K562 (cell line): ENCODE data around the gene MYL12A. TPM values are rescaled to one million over a fixed set of nuclear protein-coding genes. Genes with fewer than 3 reads are reported as not detected.

ENCODE experiments used
- ARHGAP35 ChIP-seq: fragments of 450-650 bp; IDR thresholded peaks from 2 replicates; pipeline ENCODE4 v1.6.1; 2018; ENCODE audit not compliant: partially characterized antibody
- CBFA2T3 ChIP-seq: fragments of 450-650 bp; IDR thresholded peaks from 2 replicates; pipeline ENCODE4 v1.6.1; 2017
- CTCF ChIP-seq, 3 experiments: IDR thresholded peaks in 2 of 3; conservative IDR thresholded peaks in 1 of 3; 2 replicates each; pipeline ENCODE4 v1.5.1; 2011 to 2012; ENCODE audit warnings: low read length in 3 of 3, mild to moderate bottlenecking in 3 of 3, control low read depth in 2 of 3, improper control_type of control experiment in 1 of 3, inconsistent platforms in 1 of 3, low read depth in 1 of 3, mixed read lengths in 1 of 3, moderate library complexity in 1 of 3; ENCODE audit not compliant: insufficient read depth in 2 of 3
- GATAD2B ChIP-seq: fragments of 450-650 bp; IDR thresholded peaks from 2 replicates; pipeline ENCODE4 v1.6.1; 2017; ENCODE audit warnings: mild to moderate bottlenecking, borderline replicate concordance
- HDGF ChIP-seq: fragments of 450-650 bp; IDR thresholded peaks from 2 replicates; pipeline ENCODE4 v1.6.1; 2016
- HOXB6 ChIP-seq: fragments of 250-450 bp; sonication (Bioruptor Pico); IDR thresholded peaks from 2 replicates; pipeline ENCODE4 v1.5.1; 2022; ENCODE audit warnings: mild to moderate bottlenecking, borderline replicate concordance
- JUND ChIP-seq, 2 experiments: IDR thresholded peaks; 2 replicates in 1 of 2; 3 replicates in 1 of 2; pipeline ENCODE4 v1.6.1; 2011; ENCODE audit warnings: borderline replicate concordance in 2 of 2, low read depth in 2 of 2, low read length in 2 of 2, improper control_type of control experiment in 1 of 2, missing biosample characterization in 1 of 2, missing genetic modification characterization in 1 of 2, missing genetic modification reagents in 1 of 2
- KDM1A ChIP-seq, 2 experiments: fragments of 450-650 bp; IDR thresholded peaks; 2 replicates each; pipeline ENCODE4 v1.6.1; 2016; ENCODE audit warnings: mild to moderate bottlenecking in 2 of 2
- MBD2 ChIP-seq: sonication (generic); IDR thresholded peaks from 2 replicates; pipeline ENCODE4 v1.6.1; 2016; ENCODE audit warnings: low read depth, borderline replicate concordance
- RBFOX2 ChIP-seq: fragments of 200-400 bp; formaldehyde crosslinking; IDR thresholded peaks from 2 replicates; pipeline ENCODE4 v1.6.1; 2017; ENCODE audit warnings: low read depth, mild to moderate bottlenecking, low read length, moderate library complexity
- SIRT6 ChIP-seq: IDR thresholded peaks from one replicate; pipeline ENCODE4 v1.6.1; 2012; ENCODE audit warnings: low read depth, mild to moderate bottlenecking, control low read depth, inconsistent platforms, low read length, moderate library complexity
- STAT5B ChIP-seq: fragments of 250-450 bp; sonication (Bioruptor Pico); IDR thresholded peaks from 2 replicates; pipeline ENCODE4 v1.8.0; 2021; ENCODE audit warnings: mild to moderate bottlenecking, inconsistent platforms
- TARDBP ChIP-seq: fragments of 450-650 bp; IDR thresholded peaks from 2 replicates; pipeline ENCODE4 v1.6.1; 2016
- TRIM25 ChIP-seq: fragments of 450-650 bp; IDR thresholded peaks from 2 replicates; pipeline ENCODE4 v1.7.0; 2016; ENCODE audit warnings: borderline replicate concordance
- ZBTB9 ChIP-seq: fragments of 450-650 bp; formaldehyde crosslinking; IDR thresholded peaks from 2 replicates; pipeline ENCODE4 v1.4.0; 2020; ENCODE audit warnings: mild to moderate bottlenecking, moderate library complexity
- ZKSCAN3 ChIP-seq: fragments of 250-450 bp; sonication (Bioruptor Pico); IDR thresholded peaks from 2 replicates; pipeline ENCODE4 v1.4.0; 2020
- ZNF408 ChIP-seq: fragments of 250-450 bp; sonication (Bioruptor Pico); IDR thresholded peaks from 2 replicates; pipeline ENCODE4 v1.4.0; 2020; ENCODE audit warnings: low read depth, mild to moderate bottlenecking, moderate library complexity
- ZNF41 ChIP-seq: fragments of 250-450 bp; sonication (Bioruptor Pico); conservative IDR thresholded peaks from 2 replicates; pipeline ENCODE4 v1.4.0; 2020; ENCODE audit warnings: mild to moderate bottlenecking
- ZNF449 ChIP-seq: fragments of 250-450 bp; sonication (Bioruptor Pico); IDR thresholded peaks from 2 replicates; pipeline ENCODE4 v1.8.0; 2022; ENCODE audit warnings: moderate library complexity, mild to moderate bottlenecking, inconsistent platforms
- polyA plus RNA-seq, 8 experiments: library from polyadenylated mRNA; depleted of rRNA in 4 of 8; stranded (reverse) in 5 of 8; unstranded in 3 of 8; fragments of >200 nt; fragmentation: Nextera tagmentation in 2 of 8; fragmentation: Illumina TruSeq in 1 of 8; extraction: Ambion mirVana in 2 of 8; extraction: Trizol in 1 of 8; gene quantifications; 2 replicates each; pipeline versions ENCODE4 v1.2.1 to v1.2.3, GENCODE V29; 2011 to 2014; ENCODE audit warnings: inconsistent platforms in 1 of 8, missing spikeins in 1 of 8
- total RNA-seq, 7 experiments: library from RNA; depleted of rRNA in 6 of 7; stranded (reverse); fragments of >200 nt in 6 of 7; fragmentation: Illumina TruSeq in 2 of 7; extraction: Trizol in 2 of 7; gene quantifications; 2 replicates each; pipeline versions ENCODE4 v1.2.1 to v1.2.3, GENCODE V29; 2011 to 2021; ENCODE audit warnings: low replicate concordance in 1 of 7
- TF ChIP-seq, protein P1 (sequence below): fragments of 450-650 bp; IDR thresholded peaks from one replicate; pipeline ENCODE4 v1.6.1; 2018; ENCODE audit warnings: mild to moderate bottlenecking, moderate library complexity; ENCODE audit not compliant: partially characterized antibody

Gene MYL12A
- total and polyA plus RNA-seq, 9 of the 15 experiments (the other 6 are each of a cell fraction or from before 2014, with no cell fraction given), result 308 to 1,031 (median 559) TPM

DNA sequence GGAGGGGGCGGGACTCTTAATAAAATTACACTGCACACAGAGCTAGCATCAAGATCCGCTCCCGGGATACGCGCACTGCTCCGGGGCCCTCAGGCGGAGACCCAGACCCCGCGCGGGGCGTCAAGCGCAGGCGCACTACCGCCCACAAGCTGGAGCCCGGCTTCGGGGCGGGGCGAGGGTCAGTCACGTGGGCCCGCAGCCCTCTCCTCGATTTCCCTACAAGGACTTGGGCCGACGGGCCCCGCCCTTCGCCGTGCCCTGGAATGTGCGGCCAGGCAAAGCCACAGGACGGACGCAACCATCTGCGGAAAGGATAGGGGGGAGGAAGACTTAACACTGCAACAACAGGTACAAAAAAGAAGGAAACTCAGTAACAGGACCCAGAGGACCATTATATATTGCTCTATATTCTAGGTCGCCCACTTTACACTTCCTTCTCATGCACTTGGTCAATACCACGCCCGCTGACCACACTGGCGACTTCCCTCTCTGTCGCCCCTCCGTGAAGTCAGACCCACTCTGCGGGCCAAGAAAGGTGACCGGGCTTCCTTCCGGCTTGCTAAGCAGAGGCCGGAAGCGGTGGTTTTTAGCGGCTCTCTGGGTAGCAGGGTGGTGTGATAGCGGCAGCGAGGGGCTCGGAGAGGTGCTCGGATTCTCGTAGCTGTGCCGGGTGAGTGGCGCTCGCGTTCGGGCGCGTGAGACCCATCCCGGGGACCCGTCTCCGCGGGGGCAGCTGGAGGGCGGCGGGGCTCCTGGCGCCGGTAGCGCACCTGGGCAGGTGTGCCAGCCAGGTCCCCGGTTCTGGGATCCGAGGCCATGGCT, at the start of gene MYL12A (continued):
- TF ChIP-seq STAT5B (CRISPR knock-in tag), result no peak
- TF ChIP-seq TRIM25, result no peak
- TF ChIP-seq HDGF, result no peak
- no peak for TF ChIP-seq CTCF (IDR thresholded peaks at IDR 0.05 in 2 of 3, conservative IDR thresholded peaks at IDR 0.05 in 1 of 3; ENCODE audit: insufficient read depth in 2 of 3, low read depth in 1 of 3, low read length in 3 of 3)
- no peak for TF ChIP-seq ARHGAP35
- no peak for TF ChIP-seq KDM1A (IDR thresholded peaks at IDR 0.05)
- peak; percentile 99 for TF ChIP-seq JUND (IDR thresholded peaks at IDR 0.05; ENCODE audit: borderline replicate concordance, low read depth, low read length)
- no peak; the same call in 2 of the 3 replicates for TF ChIP-seq JUND (tag; IDR thresholded peaks at IDR 0.05; ENCODE audit: borderline replicate concordance, low read depth, low read length)
- TF ChIP-seq, protein P1, sequence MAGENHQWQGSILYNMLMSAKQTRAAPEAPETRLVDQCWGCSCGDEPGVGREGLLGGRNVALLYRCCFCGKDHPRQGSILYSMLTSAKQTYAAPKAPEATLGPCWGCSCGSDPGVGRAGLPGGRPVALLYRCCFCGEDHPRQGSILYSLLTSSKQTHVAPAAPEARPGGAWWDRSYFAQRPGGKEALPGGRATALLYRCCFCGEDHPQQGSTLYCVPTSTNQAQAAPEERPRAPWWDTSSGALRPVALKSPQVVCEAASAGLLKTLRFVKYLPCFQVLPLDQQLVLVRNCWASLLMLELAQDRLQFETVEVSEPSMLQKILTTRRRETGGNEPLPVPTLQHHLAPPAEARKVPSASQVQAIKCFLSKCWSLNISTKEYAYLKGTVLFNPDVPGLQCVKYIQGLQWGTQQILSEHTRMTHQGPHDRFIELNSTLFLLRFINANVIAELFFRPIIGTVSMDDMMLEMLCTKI, result no peak
- TF ChIP-seq ZBTB9 (CRISPR knock-in tag), result no peak; the same call in 1 of the 2 replicates
- no peak for TF ChIP-seq ZNF449
- no peak for TF ChIP-seq CBFA2T3
- no peak for TF ChIP-seq HOXB6 (CRISPR knock-in tag)
- peak; percentile 99 for TF ChIP-seq MBD2
- no peak for TF ChIP-seq GATAD2B
- no peak for TF ChIP-seq ZNF41 (CRISPR knock-in tag)
- no peak for TF ChIP-seq SIRT6
- TF ChIP-seq ZKSCAN3, result no peak
- 0 out of 2 replicates have a peak, but pooled peaks have one; percentile 13 for TF ChIP-seq ZNF408 (CRISPR knock-in tag)
- TF ChIP-seq TARDBP, result no peak
- TF ChIP-seq RBFOX2, result peak; percentile 99
